ENCODE results near the gene GNL1.

Gene GNL1

GRCh38 chr6:30556066-30556905 is at the start of gene GNL1:
Gene GNL1, minus strand, starts transcription at chr6:30556489. Its CDS starts 286 bp downstream, at chr6:30556203.
- DNase-seq: peak; percentile 37 to 91 (median 83)

GRCh38 chr6:30603961-30604360 is 47.7 kb upstream of the GNL1 start:
- DNase-seq: no peak

GRCh38 chr6:30601815-30602641 is 45.7 kb upstream of the GNL1 start:
- no peak for DNase-seq

DNA sequence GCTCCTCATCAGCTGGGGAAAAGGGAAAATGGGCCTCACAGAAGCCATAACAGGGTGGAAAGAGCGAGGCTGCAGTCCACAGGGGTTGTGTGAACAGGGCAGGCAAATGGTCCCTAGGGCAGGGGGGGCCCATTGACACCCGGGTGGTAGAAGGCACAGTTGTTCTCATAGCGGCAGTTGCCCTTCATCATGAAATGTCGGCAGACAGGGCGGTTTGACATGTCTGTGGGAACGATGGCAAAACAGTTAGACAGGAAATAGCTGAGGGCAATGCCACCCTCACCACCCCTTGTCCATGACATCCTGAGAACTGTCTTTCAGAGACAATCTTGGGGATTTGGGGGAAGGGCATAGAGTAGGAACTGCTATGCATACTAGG is 45.1 kb upstream of the GNL1 start:
- DNase-seq: no peak

- DNase-seq: peak in 6 of 58 donors; percentile 11 to 51 (median 18)
Measured at GRCh38 chr6:30600451-30600961, 44.2 kb upstream of the GNL1 start.

DNA sequence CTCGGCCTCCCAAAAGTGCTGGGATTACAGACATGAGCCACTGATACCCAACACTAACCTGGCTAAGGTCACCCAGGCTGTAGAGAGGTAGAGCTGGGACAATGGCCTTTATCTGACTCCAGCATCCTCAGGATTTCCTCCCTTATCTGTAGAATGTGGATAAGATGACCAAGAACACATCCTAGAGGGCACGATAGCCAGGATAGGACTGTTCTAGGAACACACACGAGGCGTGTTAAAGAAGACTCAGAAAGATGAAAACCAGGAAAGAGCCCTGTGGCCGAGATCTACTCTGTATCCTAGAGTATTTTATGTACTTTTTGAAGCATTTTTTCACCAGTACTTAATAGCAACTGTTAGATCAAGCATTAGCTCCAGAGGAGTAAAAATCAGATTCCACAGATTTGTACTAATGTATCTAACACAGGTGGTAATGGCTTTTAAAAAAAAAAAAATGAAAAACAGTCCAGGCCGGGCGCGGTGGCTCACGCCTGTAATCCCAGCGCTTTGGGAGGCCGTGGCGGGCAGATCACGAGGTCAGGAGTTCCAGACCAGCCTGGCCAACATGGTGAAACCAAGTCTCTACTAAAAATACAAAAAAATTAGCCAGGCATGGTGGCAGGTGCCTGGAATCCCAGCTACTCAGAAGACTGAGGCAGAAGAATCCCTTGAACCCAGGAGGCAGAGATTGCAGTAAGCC is 43.5 kb upstream of the GNL1 start:
- no peak for DNase-seq

GRCh38 chr6:30598912-30599624 is 42.8 kb upstream of the GNL1 start:
- no peak for DNase-seq

DNA sequence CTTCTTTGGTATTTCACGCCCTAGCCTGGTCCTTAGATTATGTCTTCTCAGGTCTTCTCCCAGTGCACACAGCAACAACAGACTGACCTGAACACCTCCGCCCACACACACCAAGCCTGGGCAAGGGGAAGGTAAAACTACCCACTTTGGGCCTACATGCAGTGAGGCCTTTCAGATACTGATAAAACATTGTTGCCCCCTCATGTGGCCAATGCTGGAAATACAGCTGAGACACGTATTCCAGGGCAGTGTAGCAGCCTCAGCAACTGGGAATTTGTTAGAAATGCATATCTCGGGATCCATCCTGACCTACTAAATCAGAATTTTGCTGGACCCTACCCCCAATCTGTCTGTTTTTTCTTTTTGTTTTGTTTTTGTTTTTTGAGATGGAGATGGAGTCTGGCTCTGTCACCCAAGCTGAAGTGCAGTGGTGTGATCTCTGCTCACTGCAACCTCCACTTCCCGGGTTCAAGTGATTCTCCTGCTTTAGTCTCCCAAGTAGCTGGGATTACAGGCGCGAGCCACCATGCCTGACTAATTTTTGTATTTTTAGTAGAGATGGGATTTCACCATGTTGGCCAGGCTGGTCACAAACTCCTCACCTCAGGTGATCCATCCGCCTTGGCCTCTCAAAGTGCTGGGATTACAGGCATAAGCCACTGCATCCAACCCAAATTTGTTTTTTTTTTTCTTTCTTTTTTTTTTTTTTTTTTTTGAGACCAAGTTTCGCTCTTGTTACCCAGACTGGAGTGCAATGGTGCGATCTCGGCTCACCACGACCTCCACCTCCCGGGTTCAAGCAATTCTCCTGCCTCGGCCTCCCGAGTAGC is 41.2 kb upstream of the GNL1 start:
- peak in 48 of 58 donors; percentile 8 to 83 (median 28) for DNase-seq

DNA sequence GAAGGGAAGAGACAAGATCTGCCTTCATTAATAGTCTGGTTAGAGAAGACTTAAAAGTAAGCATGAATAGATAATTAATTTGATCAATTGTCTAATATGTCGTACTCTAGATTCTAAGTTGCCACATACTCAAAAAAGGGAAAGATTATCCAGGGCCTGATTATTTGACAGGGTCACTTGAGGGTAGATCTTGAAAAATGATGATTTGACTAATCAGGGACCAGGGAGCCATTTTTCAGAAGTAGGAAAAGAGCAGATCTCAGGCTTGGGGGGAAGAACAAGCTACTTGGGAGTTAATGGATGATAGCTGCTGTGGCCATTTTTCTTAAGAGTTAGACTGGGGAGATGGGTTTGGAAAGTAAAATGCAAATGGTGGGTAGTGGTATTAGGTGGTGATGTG is 36.0 kb upstream of the GNL1 start:
- DNase-seq: no peak

GRCh38 chr6:30591008-30591407 is 34.7 kb upstream of the GNL1 start:
- no peak for DNase-seq

DNA sequence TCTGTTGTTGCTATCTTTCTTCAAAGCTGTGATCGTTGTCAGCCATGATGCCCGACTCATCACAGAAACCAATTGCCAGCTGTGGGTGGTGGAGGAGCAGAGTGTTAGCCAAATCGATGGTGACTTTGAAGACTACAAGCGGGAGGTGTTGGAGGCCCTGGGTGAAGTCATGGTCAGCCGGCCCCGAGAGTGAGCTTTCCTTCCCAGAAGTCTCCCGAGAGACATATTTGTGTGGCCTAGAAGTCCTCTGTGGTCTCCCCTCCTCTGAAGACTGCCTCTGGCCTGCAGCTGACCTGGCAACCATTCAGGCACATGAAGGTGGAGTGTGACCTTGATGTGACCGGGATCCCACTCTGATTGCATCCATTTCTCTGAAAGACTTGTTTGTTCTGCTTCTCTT is 34.2 kb upstream of the GNL1 start:
- no peak for DNase-seq

GRCh38 chr6:30589754-30590358 is 33.6 kb upstream of the GNL1 start:
- DNase-seq: no peak

DNA sequence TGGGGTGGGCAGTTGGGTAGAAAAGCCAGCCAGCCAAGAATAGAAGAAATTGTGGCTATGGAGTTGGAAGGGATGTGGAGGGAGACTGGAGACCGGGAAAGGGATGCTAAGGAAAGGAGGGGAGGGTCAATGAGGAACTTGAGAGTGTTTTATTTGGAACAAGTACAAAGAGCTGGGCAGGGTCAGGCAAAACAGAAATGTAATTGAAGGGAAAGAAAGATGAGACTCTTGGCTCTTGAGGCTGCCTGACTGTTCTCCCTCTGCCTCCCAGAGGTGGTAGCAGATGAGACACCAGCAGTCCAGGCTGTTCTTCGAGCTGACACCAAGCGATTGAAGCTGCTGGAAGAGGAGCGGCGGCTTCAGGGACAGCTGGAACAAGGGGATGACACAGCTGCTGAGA is 27.6 kb upstream of the GNL1 start:
- DNase-seq: no peak

DNA sequence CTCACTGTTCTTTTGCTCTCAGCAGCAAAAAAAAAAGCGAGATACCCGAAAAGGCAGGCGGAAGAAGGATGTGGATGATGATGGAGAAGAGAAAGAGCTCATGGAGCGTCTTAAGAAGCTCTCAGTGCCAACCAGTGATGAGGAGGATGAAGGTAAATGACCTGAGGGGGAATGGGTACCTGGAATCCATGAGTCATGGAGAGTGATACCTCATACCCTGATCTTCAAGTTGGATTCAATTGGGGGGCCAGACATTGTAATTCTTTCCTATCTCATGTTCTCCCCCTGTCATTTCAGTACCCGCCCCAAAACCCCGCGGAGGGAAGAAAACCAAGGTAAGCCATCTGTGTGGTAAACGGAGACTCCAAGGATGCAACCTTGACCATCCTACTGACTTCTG is 21.8 kb upstream of the GNL1 start:
- no peak for DNase-seq

- DNase-seq: no peak
Measured at GRCh38 chr6:30573113-30573512, 16.8 kb upstream of the GNL1 start.

GRCh38 chr6:30572148-30572547 is 15.9 kb upstream of the GNL1 start:
- no peak for DNase-seq

DNA sequence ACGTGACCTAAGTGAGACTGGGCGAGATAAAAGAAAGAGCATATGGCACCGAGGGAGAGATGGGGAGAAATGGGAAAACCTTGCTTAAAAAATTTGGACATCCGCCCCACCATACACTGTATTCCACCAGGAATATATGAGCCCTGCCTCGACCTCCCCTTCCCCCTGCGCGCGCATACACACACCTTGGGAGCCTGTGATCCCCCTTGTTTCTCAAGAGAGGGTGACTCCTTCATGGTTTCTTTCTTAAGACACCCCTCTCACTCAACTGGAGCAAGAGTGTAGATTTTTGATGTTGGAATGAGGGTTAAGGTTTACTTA is 15.4 kb upstream of the GNL1 start:
- DNase-seq: peak in 1 of 58 donors; percentile 43

DNA sequence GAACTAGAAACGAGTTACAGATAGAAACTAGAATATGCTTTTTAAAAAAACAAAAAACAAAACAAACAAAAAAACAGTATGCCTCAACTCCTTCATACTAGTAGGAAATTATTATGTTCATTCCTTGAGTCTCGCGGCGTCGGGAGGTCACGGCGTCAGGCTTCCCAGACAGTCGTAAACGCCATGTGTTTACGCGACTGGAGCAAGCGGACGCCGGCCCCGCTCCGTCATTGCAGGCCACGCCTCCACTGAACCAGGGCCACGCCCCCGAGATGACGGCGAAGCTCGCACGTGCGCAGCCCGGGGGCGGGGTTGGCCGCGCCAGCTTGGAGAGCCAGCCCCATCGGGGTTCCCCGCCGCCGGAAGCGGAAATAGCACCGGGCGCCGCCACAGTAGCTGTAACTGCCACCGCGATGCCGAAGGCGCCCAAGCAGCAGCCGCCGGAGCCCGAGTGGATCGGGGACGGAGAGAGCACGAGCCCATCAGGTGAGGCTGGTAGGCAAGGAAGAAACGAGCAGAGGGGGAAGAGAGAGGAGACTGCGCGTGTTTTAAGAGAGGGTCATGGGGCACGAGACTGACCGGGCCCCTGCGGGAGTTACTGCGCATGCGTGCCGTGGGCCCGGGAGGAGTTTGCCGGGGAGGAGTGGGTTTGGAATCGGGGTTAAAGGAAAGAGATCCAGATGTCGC is 14.9 kb upstream of the GNL1 start, which contains the start of gene ABCF1:
Gene ABCF1, plus strand, starts transcription at position 368 of the 687 bp plus-strand sequence. Its CDS starts 46 bp downstream, at position 414.
- DNase-seq: peak; percentile 79 to 99 (median 97)

GRCh38 chr6:30570740-30571074 is 14.4 kb upstream of the GNL1 start:
- peak in 11 of 58 donors; percentile 34 to 71 (median 64) for DNase-seq
